Mesenteric fat pad (tissue), 1 donor: ENCODE data around the gene CEP104. TPM values are rescaled to one million over a fixed set of nuclear protein-coding genes. Genes with fewer than 3 reads are reported as not detected.
A peak's percentile ranks its signal among the peaks of the same experiment; 100 is the strongest.
"Not testable (repeated sequence)": the region's sequence is repeated elsewhere in the genome, so short reads cannot be mapped to it uniquely, and the experiment has no call there.

ENCODE experiments used
- DNase-seq: peaks from one replicate; pipeline ENCODE4 v3.0.0-alpha.2; 2020; ENCODE audit warnings: low spot score
- total RNA-seq: library from RNA; stranded (reverse); fragmentation: NEBNext Ultra II Directional; extraction: Animal tissue kit (Norgen Biotek cat#: 25700); gene quantifications from one replicate; pipeline ENCODE4 v1.2.1, GENCODE V29; 2021
- donor health status: DM: yes; HTN: yes; CAD: no.

Gene CEP104
- total RNA-seq, 1 donor from 2014 or later = 45.0 TPM

DNA sequence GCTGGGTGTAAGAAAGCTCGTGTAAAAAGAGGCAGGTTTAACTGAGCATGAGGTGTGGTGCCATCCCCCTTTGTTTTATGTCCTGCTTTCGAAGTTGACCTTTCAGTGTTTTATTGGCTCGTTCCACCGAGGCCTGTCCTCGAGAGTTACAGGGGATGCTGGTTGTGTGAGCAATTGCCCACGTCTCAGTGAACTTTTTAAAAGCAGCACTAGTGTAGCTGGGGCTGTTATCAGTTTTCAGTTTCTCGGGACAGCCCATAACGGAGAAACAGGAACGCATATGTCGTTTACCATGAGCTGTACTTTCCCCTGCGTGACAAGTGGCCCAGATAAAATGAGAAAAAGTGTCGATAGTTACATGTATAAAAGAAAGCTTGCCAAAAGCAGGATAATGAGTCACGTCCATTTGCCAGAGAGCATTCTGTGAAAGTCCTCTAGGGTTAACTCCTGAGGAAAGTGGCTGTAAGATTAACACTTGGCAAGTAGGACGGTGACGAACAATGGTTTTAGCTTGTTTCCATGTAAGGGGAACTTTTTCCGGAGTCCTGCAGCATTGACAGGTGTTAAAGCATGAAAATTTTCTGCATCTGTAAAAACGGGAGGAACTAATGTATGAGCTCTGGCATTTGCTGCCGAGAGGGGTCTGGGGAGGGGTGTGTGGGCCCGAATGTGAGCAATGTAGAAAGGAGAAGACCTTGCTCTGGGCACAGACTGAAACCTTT is 52.9 kb downstream of the CEP104 start:
- no peak for DNase-seq

DNA sequence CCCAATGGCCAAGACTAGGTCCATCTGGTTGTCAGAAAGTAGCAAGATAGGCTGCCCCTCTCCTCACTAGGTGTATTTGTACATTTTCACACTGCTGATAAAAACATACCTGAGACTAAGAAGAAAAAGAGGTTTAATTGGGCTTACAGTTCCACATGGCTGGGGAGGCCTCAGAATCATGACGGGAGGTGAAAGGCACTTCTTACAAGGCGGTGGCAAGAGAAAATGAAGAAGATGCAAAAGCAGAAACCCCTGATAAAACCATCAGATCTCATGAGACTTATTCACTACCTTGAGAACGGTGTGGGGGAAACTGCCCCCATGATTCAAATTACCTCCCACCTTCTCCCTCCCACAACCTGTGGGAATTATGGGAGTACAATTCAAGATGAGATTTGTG is 56.2 kb downstream of the CEP104 start:
- DNase-seq = not testable (repeated sequence)

DNA sequence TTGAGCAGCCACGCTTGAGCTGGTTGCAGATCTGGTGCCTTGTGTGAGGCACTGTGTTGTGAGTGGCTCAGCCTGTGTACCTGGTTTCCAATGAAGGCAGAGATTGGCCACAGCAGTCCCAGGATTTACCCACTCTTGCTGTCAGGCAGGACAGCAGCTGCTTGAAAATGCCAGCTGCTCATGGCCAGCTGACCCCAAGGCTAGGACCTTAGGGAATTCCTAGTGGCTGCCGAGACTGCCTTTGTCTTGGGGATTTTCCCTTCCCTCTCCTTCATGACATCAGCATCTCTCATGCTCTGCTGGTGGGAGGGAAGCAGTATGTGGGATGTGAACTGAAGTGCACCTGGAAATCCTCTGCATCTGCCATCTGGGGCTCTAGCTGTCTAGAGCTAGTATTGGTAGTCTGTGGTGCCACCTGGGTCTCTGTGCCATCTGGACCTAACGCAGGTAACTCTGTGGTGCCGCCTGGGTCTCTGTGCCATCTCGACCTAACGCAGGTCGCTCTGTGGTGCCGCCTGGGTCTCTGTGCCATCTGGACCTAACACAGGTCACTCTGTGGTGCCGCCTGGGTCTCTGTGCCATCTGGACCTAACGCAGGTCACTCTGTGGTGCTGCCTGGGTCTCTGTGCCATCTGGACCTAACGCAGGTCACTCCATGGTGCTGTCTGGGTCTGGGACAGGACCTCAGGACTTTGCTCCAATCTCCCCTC is 56.9 kb downstream of the CEP104 start:
- DNase-seq = no peak

DNA sequence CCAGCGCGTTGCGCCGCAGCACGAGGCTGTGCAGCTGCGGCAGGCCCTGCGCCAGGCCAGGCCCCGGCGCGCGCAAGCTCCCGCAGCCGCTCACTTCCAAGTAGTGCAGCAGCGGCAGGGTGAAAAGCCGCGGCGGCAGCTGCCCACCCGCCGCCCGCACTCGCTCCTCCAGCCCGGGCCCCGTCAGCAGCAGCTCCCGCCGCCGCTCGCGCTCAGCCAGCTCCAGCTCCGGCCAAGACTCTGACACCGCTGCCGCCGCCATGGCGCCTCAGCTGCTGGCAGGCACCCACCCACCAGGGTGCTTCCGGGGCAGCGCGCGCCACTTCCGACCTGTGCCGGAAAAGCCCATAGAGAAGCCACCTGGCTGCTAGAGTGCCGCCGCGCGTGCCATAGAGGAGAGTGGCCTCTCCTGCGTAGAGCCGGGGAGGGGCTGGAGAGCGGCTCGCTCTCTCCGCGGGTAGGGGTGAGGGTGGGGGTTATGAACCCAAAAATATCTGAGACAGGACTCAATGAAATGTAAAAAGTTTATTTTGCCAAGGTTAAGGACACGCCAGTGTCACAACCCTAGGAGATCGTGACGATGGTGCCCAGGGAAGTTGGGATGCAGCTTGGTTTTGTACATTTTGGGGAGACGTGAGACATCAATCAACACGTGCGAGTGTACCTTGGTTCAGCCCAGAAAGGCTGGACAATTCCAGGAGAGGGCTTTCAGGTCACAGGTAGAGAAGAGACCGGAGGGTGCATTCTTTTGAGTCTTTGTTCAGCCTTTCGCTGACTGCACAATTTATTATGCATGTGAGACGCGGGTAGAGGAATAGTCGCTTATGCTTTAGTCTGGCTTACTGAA is 60.6 kb downstream of the CEP104 start, which contains the start of gene LRRC47:
LRRC47 (minus strand) TSS at position 284 of the 847 bp plus-strand sequence; CDS start at position 262, 22 bp downstream.
- peak; percentile 99 for DNase-seq

DNA sequence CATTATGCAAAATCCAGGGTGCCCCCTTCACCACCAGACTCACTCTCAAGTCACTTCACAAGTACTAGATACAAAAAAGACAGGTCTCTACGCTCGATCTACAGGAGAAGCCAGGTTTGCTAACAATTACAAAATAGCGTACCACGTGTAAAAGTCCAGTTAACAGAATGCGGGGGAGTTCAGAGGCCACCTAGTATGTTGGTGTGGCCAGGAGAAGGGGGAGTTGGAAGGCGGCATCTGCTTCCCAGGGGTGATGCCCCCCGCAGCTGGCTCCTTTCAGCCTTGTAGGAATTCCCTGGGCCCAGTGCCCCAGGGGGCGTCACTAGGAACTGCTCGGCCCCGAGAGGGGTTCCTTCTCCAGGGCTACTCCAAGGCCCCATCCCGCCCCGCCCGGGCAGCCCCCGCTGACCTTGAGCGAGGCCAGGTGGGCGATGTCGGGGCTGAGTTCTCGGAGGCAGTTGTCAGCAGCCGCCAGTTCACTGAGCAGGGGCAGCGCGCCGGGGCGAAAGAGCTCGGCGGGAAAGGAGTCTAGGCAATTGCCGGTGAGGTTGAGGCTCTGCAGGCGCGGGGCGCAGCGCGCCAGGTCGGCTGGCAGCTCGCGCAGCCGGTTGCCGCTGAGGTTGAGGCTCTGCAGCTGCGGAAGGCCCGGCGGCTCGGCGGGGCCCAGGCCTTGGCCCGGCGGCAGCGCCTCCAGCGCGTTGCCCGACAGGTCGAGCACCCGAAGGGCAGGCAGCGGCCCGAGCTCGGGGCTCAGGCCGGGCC is 61.4 kb downstream of the CEP104 start:
- DNase-seq = no peak

DNA sequence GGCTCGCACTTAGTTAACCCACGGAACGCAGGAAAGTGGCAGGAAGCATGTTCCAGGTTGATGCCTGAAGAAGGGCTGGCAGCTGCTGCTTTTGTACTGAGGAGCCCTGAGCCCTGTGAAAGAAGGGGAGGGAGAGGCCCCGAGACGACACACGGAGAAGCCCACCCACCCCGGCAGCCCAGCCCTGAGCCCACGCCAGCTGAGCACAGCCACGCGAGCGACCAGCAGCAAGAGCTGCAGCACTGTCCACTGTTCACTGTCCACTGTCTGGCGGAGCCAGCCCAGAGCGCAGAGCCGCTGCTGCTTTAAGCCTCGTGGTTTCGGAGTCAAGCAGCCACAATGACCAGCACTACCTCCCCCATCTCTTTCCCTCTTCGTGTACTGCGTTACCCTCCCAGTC is 66.1 kb downstream of the CEP104 start:
- no peak for DNase-seq

DNA sequence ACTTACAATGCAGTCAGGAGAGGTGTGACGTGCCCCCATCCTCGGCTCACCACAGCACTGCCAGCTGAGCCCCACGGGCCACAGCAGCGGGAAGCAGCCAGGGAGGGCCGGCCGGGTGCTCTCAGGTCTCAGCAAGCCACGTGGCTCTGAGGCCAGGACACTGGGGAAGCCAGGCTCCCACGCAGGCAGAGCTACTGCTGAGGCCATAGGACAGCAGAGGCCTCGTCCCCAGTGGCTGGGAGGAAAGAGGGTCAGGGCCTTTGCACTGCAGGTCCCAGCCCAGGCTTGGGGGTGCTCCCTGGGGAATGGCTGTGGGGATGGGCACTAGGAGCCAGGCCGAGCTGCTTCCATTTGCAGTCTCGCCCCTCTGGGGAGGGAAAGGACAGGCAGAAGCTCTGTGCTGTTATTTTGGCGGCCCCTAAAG is 66.5 kb downstream of the CEP104 start:
- DNase-seq = no peak

DNA sequence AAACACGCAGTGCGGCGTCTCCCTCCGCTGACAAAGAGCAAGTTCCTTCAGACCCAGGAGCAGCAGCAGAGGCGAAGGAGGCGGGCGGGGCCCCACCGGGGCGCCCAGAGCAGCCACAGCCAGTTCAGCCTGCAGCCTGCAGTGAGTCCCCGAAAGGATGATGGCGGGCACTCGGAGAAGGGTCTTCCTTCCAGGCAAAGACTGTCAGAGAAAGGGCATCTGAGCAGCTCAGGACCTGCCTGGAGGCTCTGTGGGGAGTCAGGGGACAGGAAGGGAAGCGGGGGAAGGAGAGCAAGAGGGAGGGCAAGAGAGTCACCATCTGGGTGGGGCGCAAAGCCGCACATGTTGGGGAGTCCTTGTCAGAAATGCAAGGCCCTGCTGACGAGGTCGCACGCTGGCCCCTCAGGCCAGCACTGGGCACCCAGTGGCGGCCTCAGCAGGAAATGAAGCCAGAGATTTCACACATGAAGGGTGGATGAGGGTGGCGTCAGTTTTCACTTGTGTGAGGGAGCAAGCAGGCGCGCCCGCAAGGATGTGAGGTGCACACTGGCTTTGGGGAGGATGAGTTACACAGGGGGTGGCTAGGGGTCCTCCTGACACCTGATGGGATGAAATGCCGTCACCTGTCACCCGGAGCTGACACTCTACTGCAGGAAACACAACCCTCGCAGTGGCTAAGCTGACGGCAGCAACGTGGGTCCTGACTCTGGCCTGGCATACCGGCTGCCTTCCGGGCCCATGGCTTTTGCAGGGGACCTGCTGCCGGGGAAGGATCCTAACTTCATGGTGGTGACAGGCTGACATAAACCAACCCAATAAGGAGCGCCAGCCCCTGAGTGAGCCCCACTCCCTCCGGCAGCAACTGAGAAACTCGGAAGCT is 67.3 kb downstream of the CEP104 start:
- DNase-seq = no peak

DNA sequence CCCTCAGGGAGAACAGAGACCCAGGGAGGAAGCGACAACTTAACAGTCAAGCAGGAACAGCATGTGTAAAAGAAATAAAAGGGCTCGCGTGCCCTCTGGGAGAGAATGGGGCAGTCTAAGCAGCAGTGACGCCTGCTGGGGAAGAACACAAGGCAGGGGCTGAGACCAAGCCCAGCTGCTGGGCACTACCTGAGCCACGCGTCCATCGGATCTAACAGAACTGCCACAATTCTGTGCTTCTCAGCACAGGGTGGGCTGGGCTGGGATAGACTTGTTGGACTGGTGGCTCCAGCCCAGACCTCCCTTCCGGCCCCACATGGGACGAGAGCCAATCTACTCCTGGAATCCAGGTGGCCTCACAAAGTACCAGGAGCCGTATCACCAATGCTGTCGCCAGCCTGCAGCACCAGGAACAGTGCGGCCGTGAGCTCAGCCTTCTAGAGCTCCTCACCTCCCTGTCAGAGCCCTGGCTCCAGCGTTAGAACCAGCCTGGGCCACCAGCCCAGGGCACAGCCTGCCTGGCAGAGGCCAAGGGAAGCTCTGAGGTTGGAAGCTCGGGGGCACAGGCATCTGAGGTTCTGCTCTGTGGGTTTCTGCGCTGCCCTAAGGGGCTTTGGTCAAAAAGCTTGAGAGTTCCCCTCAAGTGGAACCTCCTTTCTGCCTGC is 68.1 kb downstream of the CEP104 start:
- DNase-seq = no peak

DNA sequence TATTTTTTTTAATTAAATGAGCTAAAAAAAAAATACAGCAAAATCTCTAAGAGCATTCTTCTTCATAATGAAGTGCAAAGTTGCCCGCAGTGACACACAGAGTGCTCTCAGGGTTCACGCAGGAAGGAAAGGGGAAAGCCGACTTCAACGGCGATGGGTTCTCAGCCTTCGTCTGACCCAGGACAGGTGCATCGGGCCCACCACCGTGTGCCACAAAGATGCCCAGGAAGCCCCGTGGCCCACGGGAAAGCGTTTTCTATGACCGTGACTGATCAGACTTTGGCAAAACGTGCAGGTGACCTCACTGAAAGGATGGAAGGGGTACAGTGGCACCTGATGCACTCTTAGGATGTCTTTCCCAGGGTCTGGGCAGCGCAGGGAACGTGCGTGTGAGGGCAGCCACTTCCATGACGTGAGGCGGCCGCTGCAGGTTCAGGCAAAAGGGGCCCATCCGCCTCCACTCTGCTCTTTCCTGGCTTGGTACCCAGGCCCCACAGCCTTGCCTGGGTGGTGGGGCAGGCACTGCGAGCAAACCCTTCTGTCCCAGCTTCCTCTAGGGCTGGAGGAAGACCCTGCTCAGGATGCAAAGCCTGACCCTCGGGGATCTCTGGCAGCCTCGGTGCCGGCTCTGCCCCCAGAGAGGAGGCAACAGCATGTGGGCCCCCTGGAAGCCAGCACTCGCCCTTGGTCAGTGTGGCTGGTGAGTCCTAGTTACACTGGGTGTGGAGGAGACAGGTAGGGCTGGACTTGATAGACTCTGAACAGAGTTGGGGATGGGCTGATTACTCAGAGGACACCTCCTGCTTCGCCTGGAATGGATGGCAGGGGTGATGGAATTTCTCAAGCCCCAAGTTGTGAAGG is 69.0 kb downstream of the CEP104 start:
- no peak for DNase-seq

DNA sequence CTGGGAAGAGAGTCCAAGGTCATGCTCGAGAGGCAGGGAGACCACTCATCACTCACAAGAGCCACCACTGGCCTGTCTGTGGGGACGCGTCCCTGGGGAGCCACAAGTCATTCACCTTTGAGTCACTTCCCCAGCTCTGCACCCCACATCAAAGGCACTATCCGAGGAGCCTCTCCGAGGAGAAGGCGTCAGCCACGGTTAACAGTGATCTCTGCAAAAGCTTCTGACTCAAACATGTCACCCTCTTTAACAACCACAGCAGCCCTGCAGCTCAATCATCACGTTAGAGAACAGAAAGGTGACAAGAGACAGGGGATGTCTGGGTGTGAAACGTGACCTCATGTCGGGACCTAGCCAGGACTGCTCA is 69.7 kb downstream of the CEP104 start:
- no peak for DNase-seq

DNA sequence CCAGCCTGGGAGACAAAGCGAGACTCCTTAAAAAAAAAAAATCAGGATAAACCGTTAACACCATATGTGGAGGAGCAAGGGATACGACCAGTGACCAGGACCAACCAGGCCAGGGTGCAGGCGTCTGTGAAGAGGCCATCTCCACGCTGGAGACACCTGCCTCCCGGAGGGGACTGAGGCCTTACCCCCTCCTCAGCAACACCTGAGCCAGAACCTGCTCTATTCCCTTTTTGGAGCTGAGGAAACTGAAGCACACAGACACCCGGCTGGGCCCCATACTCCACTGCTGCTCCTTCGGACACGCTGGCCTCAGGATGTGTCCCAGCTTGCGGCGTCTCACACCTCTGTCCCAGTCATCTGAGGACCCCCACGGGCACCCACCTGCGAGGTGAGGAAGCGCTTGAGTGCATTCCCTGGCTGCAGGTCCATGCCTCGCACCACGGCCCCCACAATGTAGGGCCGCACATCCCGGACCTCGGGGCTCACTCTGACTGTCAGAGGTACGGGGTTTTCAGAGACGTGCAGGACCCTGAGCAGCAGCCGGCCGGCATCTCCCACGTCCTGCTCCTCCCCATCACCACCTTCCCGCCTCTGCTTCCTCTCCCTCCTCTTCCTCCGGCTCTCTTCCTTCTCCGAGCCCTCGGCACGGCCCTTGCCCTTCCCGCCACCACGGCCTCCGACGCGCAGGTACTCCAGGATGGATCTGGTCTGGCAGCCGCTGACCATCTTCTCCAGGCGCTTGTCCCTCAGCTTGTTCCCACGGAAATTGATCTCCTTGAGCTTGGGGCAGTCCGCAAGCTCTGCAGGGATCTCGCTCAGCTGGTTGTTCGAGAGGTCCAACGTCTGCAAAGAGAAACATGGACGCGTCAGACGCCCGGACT is 70.3 kb downstream of the CEP104 start:
- no peak for DNase-seq

DNA sequence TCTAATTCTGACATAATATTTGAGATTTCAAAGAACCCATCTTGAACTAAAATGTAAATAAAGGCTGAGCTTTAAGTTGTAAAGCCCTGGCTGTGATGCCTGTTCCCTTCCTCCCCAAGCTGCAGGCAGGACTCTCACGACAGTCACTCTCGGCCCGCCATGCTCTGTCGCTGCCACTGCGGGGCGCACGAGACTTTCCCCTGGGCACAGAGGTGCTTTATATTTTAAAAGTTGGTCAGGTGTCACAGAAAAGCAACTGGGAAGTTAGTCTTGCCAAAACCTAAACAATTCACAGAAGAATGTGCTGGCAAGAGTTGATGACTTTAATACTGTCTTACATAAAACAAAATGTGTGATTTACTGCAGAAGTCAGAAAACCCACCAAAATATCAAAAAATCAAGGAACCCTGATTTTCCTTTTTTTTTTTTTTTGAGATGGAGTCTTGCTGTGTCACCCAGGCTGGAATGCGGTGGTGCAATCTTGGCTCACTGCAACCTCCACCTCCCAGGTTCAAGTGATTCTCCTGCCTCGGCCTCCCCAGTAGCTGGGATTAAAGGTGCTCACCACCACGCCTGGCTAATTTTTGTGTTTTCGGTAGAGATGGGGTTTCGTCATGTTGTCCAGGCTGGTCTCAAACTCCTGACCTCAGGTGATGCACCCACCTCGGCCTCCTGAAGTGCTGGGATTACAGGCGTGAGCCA is 71.4 kb downstream of the CEP104 start:
- DNase-seq = no peak

DNA sequence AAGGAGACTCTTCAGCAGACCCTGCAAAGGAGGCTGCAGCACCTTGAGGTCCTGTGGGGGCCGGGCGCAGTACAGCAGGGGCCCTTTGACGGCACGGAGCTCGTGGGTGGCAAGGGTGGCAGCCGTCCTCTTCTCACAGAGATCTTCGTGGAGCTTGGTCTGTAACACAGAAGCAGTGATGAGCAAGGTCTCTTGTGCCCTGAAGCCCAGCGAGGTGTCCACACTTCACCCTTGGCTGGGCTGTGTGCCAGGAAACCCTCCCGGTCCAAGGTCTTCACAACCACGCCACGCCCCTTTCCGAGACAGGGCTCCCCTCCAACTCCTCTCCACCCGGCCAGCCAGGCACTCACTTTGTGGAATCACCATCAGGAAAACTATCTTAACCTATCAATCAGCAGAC is 72.0 kb downstream of the CEP104 start:
- DNase-seq = no peak

DNA sequence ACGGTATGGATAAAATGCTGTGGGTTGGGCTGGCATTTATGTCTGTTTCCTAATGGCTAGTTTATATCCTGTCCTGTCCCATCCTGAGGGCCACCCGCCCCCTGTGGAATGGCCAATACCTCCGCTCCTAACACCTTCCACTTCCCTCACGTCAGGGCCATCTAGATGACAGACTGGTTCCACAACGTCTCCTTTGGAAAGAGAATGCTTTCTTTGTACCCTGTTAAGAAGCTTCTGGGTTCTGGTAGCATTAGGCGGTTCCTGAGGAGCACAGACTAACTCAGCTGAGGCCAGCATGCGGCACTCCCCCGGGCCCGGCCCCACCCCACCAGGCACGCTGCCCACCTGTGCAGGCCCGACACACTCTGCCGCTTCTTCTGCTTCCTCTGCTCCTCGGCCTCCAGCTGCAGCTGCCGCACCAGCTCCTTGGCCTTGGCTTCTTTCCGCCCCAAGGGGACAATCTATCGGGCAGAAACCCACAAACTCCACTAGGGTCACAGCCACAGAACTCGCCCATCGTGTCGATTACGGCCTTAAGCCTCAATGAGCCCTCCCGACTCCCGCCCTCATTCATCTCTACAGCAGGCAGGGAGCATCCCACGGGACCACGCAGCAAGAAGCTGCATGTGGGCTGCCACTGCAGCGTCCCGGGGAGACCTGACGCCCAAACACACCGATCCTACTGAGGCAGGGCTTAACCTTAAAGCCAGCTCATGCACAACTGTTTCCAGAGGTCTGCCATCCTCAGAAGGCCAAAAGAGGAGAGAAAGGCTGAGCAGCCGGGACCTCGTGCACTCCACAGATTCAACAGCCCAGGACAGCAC is 73.1 kb downstream of the CEP104 start:
- DNase-seq = no peak

DNA sequence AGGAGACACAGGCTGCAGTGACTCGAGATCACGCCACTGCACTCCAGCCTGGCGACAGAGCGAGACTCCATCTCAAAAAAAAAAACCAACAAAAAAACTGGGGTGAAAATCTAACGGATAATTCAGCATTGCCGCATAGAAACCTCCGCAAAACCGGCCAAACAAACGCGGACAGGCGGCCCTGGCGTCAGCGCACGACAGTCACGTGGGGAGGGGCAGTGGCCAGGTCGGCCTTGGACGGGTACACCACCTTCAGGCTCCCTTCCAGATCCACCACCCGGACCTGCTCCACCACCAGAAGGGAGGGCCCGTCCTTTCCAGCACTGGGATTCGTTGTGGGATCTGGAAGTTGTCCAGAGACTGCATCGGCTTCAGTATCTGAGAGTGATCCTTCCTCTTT is 76.1 kb downstream of the CEP104 start:
- DNase-seq = no peak
